Bone marrow (tissue), 2 donors: Measurements from ENCODE around the gene USP17L25.
"Not testable (repeated sequence)": the region's sequence is repeated elsewhere in the genome, so short reads cannot be mapped to it uniquely, and the experiment has no call there.

Source experiments
- DNase-seq, 2 donors: peaks; one replicate each; lab custom pipeline; 2025; lab: John Stamatoyannopoulos, UW

USP17L25 gene

DNA sequence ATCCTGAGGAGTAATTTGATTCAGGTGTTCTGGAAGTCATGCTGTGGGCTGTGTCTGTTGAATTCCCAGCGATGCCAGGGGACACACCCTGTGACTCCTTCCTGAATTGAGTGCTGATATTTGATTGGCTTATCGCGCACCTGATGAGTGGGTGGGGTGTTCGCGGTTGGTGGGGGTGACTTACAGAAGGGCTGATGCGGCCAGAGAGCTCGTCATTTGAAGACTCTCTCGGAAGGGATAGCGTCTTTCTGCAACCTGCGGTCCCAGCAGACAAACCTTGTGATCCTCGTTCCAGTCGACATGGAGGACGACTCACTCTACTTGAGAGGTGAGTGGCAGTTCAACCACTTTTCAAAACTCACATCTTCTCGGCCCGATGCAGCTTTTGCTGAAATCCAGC lies at the start of gene USP17L25:
TSS of gene USP17L25 (plus strand) at position 301 of the 400 bp plus-strand sequence. CDS start at position 301, 0 bp downstream.
- not testable (repeated sequence) for DNase-seq

- DNase-seq, result not testable (repeated sequence)
Observed at GRCh38 chr4:9324191-9324590, 5.5 kb upstream of the USP17L25 start.

GRCh38 chr4:9324865-9325264 lies 4.8 kb upstream of the USP17L25 start, which contains the start of gene USP17L24:
Gene USP17L24 (plus strand): TSS chr4:9325165. CDS start chr4:9325165, 0 bp downstream.
- DNase-seq, result not testable (repeated sequence)

DNA sequence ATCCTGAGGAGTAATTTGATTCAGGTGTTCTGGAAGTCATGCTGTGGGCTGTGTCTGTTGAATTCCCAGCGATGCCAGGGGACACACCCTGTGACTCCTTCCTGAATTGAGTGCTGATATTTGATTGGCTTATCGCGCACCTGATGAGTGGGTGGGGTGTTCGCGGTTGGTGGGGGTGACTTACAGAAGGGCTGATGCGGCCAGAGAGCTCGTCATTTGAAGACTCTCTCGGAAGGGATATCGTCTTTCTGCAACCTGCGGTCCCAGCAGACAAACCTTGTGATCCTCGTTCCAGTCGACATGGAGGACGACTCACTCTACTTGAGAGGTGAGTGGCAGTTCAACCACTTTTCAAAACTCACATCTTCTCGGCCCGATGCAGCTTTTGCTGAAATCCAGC lies 4.6 kb downstream of the USP17L25 start, which contains the start of gene USP17L26:
TSS of gene USP17L26 (plus strand) at position 301 of the 400 bp plus-strand sequence. CDS start at position 301, 0 bp downstream.
- DNase-seq, result not testable (repeated sequence)

GRCh38 chr4:9339103-9339502 lies 9.4 kb downstream of the USP17L25 start, which contains the start of gene USP17L5:
Gene USP17L5 (plus strand): TSS chr4:9339403. CDS start chr4:9339403, 0 bp downstream.
- not testable (repeated sequence) for DNase-seq

GRCh38 chr4:9343848-9344247 lies 14.1 kb downstream of the USP17L25 start, which contains the start of gene USP17L27:
Gene USP17L27 (plus strand): TSS chr4:9344148. CDS start chr4:9344148, 0 bp downstream.
- not testable (repeated sequence) for DNase-seq

DNA sequence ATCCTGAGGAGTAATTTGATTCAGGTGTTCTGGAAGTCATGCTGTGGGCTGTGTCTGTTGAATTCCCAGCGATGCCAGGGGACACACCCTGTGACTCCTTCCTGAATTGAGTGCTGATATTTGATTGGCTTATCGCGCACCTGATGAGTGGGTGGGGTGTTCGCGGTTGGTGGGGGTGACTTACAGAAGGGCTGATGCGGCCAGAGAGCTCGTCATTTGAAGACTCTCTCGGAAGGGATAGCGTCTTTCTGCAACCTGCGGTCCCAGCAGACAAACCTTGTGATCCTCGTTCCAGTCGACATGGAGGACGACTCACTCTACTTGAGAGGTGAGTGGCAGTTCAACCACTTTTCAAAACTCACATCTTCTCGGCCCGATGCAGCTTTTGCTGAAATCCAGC lies 18.9 kb downstream of the USP17L25 start, which contains the start of gene USP17L28:
TSS of gene USP17L28 (plus strand) at position 301 of the 400 bp plus-strand sequence. CDS start at position 301, 0 bp downstream.
- DNase-seq, result not testable (repeated sequence)

- not testable (repeated sequence) for DNase-seq
Observed at GRCh38 chr4:9350866-9351265, 21.2 kb downstream of the USP17L25 start.

DNA sequence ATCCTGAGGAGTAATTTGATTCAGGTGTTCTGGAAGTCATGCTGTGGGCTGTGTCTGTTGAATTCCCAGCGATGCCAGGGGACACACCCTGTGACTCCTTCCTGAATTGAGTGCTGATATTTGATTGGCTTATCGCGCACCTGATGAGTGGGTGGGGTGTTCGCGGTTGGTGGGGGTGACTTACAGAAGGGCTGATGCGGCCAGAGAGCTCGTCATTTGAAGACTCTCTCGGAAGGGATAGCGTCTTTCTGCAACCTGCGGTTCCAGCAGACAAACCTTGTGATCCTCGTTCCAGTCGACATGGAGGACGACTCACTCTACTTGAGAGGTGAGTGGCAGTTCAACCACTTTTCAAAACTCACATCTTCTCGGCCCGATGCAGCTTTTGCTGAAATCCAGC lies 23.6 kb downstream of the USP17L25 start, which contains the start of gene USP17L29:
TSS of gene USP17L29 (plus strand) at position 301 of the 400 bp plus-strand sequence. CDS start at position 301, 0 bp downstream.
- not testable (repeated sequence) for DNase-seq

DNA sequence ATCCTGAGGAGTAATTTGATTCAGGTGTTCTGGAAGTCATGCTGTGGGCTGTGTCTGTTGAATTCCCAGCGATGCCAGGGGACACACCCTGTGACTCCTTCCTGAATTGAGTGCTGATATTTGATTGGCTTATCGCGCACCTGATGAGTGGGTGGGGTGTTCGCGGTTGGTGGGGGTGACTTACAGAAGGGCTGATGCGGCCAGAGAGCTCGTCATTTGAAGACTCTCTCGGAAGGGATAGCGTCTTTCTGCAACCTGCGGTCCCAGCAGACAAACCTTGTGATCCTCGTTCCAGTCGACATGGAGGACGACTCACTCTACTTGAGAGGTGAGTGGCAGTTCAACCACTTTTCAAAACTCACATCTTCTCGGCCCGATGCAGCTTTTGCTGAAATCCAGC lies 33.1 kb downstream of the USP17L25 start, which contains the start of gene USP17L30:
TSS of gene USP17L30 (plus strand) at position 301 of the 400 bp plus-strand sequence. CDS start at position 301, 0 bp downstream.
- not testable (repeated sequence) for DNase-seq

DNA sequence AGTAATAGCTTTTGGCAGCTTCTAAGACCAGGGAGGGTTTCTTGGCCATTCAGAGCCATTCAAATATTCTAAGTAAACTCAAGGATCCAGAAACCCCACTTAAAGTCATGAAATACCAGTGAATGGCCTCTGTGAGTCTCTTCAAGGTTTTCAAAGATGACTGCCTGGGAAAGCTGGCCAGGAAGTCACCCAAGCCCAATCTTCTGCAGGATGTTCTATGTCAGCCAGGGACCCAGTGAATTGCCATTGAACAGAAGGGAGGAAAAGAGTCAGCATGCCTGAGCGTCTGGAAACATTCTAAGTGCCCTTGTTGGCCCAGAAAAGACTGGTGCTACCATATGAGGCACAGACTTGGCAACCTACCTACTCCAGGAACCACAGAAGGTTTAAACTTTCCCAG lies 50.2 kb downstream of the USP17L25 start:
- not testable (repeated sequence) for DNase-seq
